Glutamatergic neuron (in vitro differentiated cells): ENCODE results near the gene GEMIN7. TPM values are rescaled to one million over a fixed set of nuclear protein-coding genes. Genes with fewer than 3 reads are reported as not detected.
"Not testable (repeated sequence)": the region's sequence is repeated elsewhere in the genome, so short reads cannot be mapped to it uniquely, and the experiment has no call there.

ENCODE experiments used
- DNase-seq: peaks from one replicate; pipeline ENCODE4 v3.0.0; 2022
- H3K27ac Mint-ChIP-seq: one replicate; pipeline ENCODE4 v1.8.0; 2020; ENCODE audit warnings: mild to moderate bottlenecking, mixed read lengths, inconsistent platforms; ENCODE audit not compliant: unreplicated experiment
- H3K27me3 Mint-ChIP-seq: one replicate; pipeline ENCODE4 v1.8.0; 2020; ENCODE audit warnings: mild to moderate bottlenecking, moderate library complexity, mixed read lengths, inconsistent platforms; ENCODE audit not compliant: unreplicated experiment
- H3K36me3 Mint-ChIP-seq: one replicate; pipeline ENCODE4 v1.8.0; 2020; ENCODE audit warnings: mild to moderate bottlenecking, mixed read lengths, inconsistent platforms; ENCODE audit not compliant: unreplicated experiment
- H3K4me1 Mint-ChIP-seq: one replicate; pipeline ENCODE4 v1.8.0; 2020; ENCODE audit warnings: mild to moderate bottlenecking, low read depth, mixed read lengths, inconsistent platforms; ENCODE audit not compliant: unreplicated experiment
- H3K4me3 Mint-ChIP-seq: one replicate; pipeline ENCODE4 v1.8.0; 2020; ENCODE audit warnings: mild to moderate bottlenecking, mixed read lengths, inconsistent platforms; ENCODE audit not compliant: unreplicated experiment
- H3K9me3 Mint-ChIP-seq: one replicate; pipeline ENCODE4 v1.8.0; 2020; ENCODE audit warnings: mild to moderate bottlenecking, moderate library complexity, mixed read lengths, inconsistent platforms; ENCODE audit not compliant: unreplicated experiment
- total RNA-seq: library from RNA; stranded (reverse); fragmentation: NEBNext Ultra II Directional; extraction: Animal tissue kit (Norgen Biotek cat#: 25700); gene quantifications from one replicate; pipeline ENCODE4 v1.2.1, GENCODE V29; 2021; ENCODE audit not compliant: unreplicated experiment
- TF ChIP-seq, protein P1 (sequence below): fragments of 200-600 bp; sonication (generic); IDR thresholded peaks from one replicate; pipeline ENCODE4 v1.5.0; 2021; ENCODE audit not compliant: partially characterized antibody, unreplicated experiment

The GEMIN7 gene
- total RNA-seq, 1 donor from 2014 or later = 49.1 TPM

DNA sequence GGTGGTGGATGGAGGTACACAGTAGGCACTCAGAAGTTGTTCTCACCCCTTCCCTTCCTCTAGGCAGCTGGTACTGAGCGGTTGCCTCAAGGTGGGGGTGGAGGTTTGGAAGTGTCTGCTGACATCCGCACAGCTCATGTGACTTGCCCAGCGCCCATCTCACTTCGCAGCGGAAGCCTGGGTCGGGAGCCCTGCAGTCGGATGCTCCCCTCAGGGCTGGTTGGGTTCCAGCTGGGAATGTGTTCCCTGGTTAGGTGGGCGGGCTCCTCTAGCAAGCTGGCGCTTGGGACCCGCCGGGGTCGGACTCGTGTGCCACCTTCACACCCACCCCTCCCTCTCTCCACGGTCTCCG lies 24.1 kb downstream of the GEMIN7 start:
- Mint-ChIP-seq H3K9me3 (peaks cover 12% of the 10 kb centered on the region), H3K4me3 (no peak overlapping the region), H3K27me3 (peaks cover 12% of the 10 kb centered on the region), H3K27ac (no peak overlapping the region), H3K4me1 (peaks cover 53% of the 10 kb centered on the region), H3K36me3 (no peaks in the 10 kb centered on the region)
- DNase-seq = no peak
- TF ChIP-seq, protein P1, sequence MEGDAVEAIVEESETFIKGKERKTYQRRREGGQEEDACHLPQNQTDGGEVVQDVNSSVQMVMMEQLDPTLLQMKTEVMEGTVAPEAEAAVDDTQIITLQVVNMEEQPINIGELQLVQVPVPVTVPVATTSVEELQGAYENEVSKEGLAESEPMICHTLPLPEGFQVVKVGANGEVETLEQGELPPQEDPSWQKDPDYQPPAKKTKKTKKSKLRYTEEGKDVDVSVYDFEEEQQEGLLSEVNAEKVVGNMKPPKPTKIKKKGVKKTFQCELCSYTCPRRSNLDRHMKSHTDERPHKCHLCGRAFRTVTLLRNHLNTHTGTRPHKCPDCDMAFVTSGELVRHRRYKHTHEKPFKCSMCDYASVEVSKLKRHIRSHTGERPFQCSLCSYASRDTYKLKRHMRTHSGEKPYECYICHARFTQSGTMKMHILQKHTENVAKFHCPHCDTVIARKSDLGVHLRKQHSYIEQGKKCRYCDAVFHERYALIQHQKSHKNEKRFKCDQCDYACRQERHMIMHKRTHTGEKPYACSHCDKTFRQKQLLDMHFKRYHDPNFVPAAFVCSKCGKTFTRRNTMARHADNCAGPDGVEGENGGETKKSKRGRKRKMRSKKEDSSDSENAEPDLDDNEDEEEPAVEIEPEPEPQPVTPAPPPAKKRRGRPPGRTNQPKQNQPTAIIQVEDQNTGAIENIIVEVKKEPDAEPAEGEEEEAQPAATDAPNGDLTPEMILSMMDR = no peak

DNA sequence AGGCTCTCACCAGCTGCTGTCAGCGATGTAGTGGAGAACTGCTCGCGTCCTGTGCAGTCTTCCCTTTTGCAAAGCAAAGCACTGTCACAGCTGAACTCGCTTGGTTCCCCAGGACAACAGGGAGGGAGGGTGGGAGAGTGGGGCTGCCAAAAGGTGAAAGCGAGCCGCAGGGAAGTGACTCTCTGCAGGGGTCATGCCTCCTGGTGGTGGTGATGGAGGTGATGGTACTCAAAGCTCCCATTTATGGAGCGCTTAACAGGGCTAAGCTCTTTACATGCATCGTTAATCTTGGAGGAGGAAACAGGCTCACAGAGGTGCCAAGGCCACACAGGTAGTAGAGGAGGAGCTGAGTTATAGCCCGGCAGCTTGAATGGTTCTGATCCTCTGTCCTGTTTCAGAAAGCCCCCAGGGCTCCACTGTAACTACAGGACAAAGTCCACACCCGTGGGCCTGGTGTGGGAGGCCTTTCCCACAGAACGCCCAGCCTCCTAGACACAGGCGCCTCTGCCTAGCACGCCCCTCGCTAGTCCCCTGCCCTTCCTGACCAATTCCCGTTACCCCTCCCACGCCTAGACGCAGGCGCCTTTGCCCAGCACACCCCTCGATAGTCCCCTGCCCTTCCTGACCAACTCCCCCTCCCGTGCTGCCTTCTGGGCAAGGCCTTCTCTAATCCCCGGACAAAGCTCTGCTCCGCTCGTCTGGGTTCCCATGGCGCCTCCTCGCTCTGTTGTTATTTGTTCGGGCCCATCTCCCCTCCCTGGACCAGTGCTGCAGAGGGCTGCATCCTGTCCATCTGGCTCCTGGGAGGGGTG lies 24.7 kb downstream of the GEMIN7 start:
- Mint-ChIP-seq H3K9me3 (peaks cover 13% of the 10 kb centered on the region), H3K27ac (peak overlapping the region; percentile 88), H3K27me3 (peaks cover 12% of the 10 kb centered on the region), H3K4me1 (peaks cover 47% of the 10 kb centered on the region), H3K4me3 (peak overlapping the region; percentile 17), H3K36me3 (no peaks in the 10 kb centered on the region)
- TF ChIP-seq, protein P1 = no peak
- DNase-seq = no peak

GRCh38 chr19:45104658-45105349 lies 25.7 kb downstream of the GEMIN7 start:
- no peaks in the 10 kb centered on the region for H3K36me3 Mint-ChIP-seq
- peak overlapping the region; percentile 17 for H3K4me3 Mint-ChIP-seq
- H3K9me3 Mint-ChIP-seq = peaks cover 9% of the 10 kb centered on the region
- H3K27ac Mint-ChIP-seq = peak overlapping the region; percentile 59
- H3K27me3 Mint-ChIP-seq = peaks cover 7% of the 10 kb centered on the region
- H3K4me1 Mint-ChIP-seq = peaks cover 41% of the 10 kb centered on the region
- TF ChIP-seq, protein P1 = no peak
- no peak for DNase-seq

DNA sequence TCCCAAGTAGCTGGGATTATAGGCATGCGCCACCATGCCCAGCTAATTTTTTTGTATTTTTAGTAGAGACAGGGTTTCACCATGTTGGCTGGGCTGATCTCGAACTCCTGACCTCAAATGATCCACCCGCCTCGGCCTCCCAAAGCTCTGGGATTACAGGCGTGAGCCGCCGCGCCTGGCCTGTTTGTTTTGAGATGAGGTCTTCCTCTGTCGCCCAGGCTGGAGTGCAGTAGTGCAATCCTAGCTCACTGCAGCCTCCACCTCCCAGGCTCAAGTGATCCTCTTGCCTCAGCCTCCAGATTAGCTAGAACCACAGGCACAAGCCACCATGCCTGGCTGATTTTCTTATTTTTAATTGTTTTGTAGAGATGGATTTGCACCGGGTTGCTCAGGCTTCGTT lies 27.3 kb downstream of the GEMIN7 start:
- not testable (repeated sequence) for H3K27ac Mint-ChIP-seq, H3K4me3 Mint-ChIP-seq, H3K36me3 Mint-ChIP-seq, H3K9me3 Mint-ChIP-seq, DNase-seq, H3K27me3 Mint-ChIP-seq
- peaks cover 34% of the 10 kb centered on the region for H3K4me1 Mint-ChIP-seq

- Mint-ChIP-seq H3K36me3 (no peaks in the 10 kb centered on the region), H3K4me3 (no peak overlapping the region), H3K4me1 (peaks cover 37% of the 10 kb centered on the region), H3K27ac (no peak overlapping the region), H3K27me3 (peaks cover 1% of the 10 kb centered on the region), H3K9me3 (peaks cover 4% of the 10 kb centered on the region)
- TF ChIP-seq, protein P1 = no peak
- DNase-seq = no peak
These were observed 28.6 kb downstream of the GEMIN7 start for GRCh38 chr19:45107621-45108150.
